Liver (tissue), 3 donors: ENCODE data around the gene RPP25L.

ENCODE experiments used
- TAF1 ChIP-seq: conservative IDR thresholded peaks from 2 replicates; pipeline ENCODE4 v1.6.1; 2016; ENCODE audit warnings: antibody characterized with exemption, mild to moderate bottlenecking
- TF ChIP-seq, protein P1 (sequence below): fragments of 150-350 bp; IDR thresholded peaks from 2 replicates; pipeline ENCODE4 v1.5.1; 2017; ENCODE audit warnings: improper control_type of control experiment, low read depth, low read length; ENCODE audit not compliant: missing input control
- donor health status: healthy.
- donor health status: healthy.

DNA sequence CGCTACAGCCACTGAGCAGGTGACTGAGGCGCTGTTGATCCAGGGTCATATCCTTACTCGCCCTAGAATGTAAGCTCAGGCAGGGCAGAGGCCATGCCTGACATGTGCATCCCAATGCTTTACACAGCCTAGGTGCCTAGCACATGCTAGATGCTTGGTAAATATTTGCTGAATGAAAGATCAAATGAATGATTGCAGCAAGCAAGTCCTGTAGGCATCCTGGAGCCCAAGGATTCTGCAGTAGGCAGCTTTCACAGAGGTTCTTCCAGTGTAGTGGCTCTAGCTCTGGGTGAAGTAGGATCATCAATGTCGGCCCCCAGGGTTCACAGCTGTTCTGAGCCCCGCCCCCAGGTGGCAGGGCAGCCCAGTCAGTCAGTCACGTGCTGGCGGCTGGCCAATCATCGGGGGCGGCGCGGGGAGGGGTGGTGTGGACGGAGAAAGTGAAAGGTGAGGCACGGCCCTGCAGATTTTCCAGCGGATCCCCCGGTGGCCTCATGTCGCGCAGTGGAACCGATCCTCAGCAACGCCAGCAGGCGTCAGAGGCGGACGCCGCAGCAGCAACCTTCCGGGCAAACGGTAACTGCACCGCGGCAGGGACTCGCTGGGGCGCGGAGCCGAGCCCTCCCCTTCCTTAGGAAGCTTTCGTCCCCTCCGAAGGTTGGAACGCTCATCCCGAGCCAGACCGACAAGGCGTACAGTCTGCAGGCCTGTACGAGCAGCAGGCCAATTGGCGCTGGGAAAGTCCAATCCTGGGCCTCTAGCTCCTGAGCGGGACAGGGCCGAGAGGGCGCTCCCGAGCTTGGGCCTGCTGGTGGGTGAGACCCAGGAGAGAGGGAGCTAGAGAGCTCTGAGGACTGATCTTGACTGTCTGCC, 34.5 kb upstream of the RPP25L start, which contains the start of gene GALT:
- TF ChIP-seq TAF1, result peak; percentile 63
- TF ChIP-seq, protein P1, sequence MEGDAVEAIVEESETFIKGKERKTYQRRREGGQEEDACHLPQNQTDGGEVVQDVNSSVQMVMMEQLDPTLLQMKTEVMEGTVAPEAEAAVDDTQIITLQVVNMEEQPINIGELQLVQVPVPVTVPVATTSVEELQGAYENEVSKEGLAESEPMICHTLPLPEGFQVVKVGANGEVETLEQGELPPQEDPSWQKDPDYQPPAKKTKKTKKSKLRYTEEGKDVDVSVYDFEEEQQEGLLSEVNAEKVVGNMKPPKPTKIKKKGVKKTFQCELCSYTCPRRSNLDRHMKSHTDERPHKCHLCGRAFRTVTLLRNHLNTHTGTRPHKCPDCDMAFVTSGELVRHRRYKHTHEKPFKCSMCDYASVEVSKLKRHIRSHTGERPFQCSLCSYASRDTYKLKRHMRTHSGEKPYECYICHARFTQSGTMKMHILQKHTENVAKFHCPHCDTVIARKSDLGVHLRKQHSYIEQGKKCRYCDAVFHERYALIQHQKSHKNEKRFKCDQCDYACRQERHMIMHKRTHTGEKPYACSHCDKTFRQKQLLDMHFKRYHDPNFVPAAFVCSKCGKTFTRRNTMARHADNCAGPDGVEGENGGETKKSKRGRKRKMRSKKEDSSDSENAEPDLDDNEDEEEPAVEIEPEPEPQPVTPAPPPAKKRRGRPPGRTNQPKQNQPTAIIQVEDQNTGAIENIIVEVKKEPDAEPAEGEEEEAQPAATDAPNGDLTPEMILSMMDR, result no peak
